ENCODE results near the gene INSC.

DNA sequence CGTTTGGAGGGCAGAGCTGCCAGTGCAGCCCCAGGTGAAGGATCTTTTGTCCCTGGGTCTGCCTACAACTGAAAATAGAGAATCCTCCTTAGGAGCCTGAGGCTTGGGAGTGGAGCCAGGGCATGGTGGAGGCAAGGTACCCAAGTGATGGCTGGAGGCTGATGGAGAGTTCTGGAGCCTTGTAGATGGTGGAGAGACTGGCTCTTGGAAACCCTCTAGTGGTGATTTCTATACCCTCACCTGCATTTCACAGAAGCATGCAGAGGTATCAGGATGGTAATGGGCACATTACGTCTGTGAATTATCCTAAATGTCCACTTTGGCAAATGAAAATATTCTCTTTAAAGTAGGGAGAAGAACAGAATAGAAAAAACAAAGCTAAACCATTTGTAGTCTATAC lies 44.4 kb downstream of the INSC start:
- no peak for TF ChIP-seq EZH2 (IDR thresholded peaks at IDR 0.05; ENCODE audit: insufficient read depth, poor library complexity, severe bottlenecking)
- TF ChIP-seq EZH2phosphoT487 (IDR thresholded peaks at IDR 0.05; ENCODE audit: insufficient read depth, low read depth): no peak

All from GM23248 (cell line).